AG04449 (cell line): ENCODE results near the gene FAM118A.
"Not testable (repeated sequence)": the region's sequence is repeated elsewhere in the genome, so short reads cannot be mapped to it uniquely, and the experiment has no call there.

ENCODE experiments used
- CTCF ChIA-PET: fragments of 350-600 bp; formaldehyde crosslinking; extraction: SDS; loops from one replicate; lab custom pipeline; 2021; ENCODE audit warnings: antibody characterized with exemption; lab: Yijun Ruan, JAX
- POLR2A ChIA-PET: fragments of 400-600, 350-600 bp; formaldehyde crosslinking; extraction: SDS; loops from one replicate; lab custom pipeline; 2020; ENCODE audit warnings: antibody characterized with exemption, inconsistent platforms; lab: Yijun Ruan, JAX
- DNase-seq: peaks from one replicate; pipeline ENCODE4 v3.0.0-alpha.2; 2010; ENCODE audit warnings: low read depth, low spot score
- H3K4me3 ChIP-seq: 2 replicates; pipeline ENCODE4 v1.5.1; 2011; ENCODE audit warnings: low read depth, mild to moderate bottlenecking, control low read depth, low read length
- CTCF ChIP-seq: IDR thresholded peaks from one replicate; pipeline ENCODE4 v1.5.1; 2011; ENCODE audit warnings: mild to moderate bottlenecking, moderate library complexity, low read length, control low read depth, inconsistent platforms; ENCODE audit not compliant: insufficient read depth; ENCODE audit errors: missing control alignments

FAM118A gene

GRCh38 chr22:45309422-45310227, at the start of gene FAM118A:
FAM118A (plus strand) TSS chr22:45309934; CDS start chr22:45322380, 12,446 bp downstream.
- H3K4me3 ChIP-seq, result peak within 1 kb of the TSS; percentile 78
- TF ChIP-seq CTCF, result no peak
- no peak for DNase-seq
- ChIA-PET CTCF (no interaction called here), POLR2A (no interaction called here)

- DNase-seq, POLR2A ChIA-PET, CTCF ChIA-PET, H3K4me3 ChIP-seq: not testable (repeated sequence)
Observed at GRCh38 chr22:45260395-45260759, 49.4 kb upstream of the FAM118A start.

- DNase-seq, result no peak
- POLR2A ChIA-PET, result no interaction called here
- TF ChIP-seq CTCF, result no peak
- CTCF ChIA-PET, result interaction anchor here (0.7 to 7.5 kb wide), 7 partner anchors 26 to 291 kb away, joined by 3 to 53 read pairs (median 3); no protein-coding TSS in a partner anchor
- no peak overlapping the region for H3K4me3 ChIP-seq
Observed at GRCh38 chr22:45261407-45262088, 48.2 kb upstream of the FAM118A start.

GRCh38 chr22:45262195-45262930, 47.4 kb upstream of the FAM118A start:
- ChIA-PET CTCF (interaction anchor here (0.6 to 7.5 kb wide), 12 partner anchors 10 to 290 kb away, joined by 3 to 53 read pairs (median 3); no protein-coding TSS in a partner anchor), POLR2A (no interaction called here)
- H3K4me3 ChIP-seq, result no peak overlapping the region
- no peak for TF ChIP-seq CTCF
- no peak for DNase-seq

GRCh38 chr22:45262931-45263462, 46.7 kb upstream of the FAM118A start:
- POLR2A ChIA-PET, result no interaction called here
- no peak for DNase-seq
- CTCF ChIA-PET, result interaction anchor here (1.0 to 7.5 kb wide), 10 partner anchors 9 to 290 kb away, joined by 3 to 53 read pairs (median 4); no protein-coding TSS in a partner anchor
- no peak overlapping the region for H3K4me3 ChIP-seq
- TF ChIP-seq CTCF, result no peak

- no peak overlapping the region for H3K4me3 ChIP-seq
- TF ChIP-seq CTCF, result peak; percentile 78
- DNase-seq, result no peak
- POLR2A ChIA-PET, result no interaction called here
- CTCF ChIA-PET, result interaction anchor here (0.6 to 7.5 kb wide), 13 partner anchors 8 to 289 kb away, joined by 3 to 53 read pairs (median 3); no protein-coding TSS in a partner anchor
Observed at GRCh38 chr22:45263463-45264269, 46.1 kb upstream of the FAM118A start.
